Hematopoietic multipotent progenitor cell (in vitro differentiated cells): ENCODE data around the gene LGALSL. TPM values are rescaled to one million over a fixed set of nuclear protein-coding genes. Genes with fewer than 3 reads are reported as not detected.

Experiments used
- DNase-seq, 3 donors: peaks; one replicate each; pipeline ENCODE4 v3.0.0-alpha.2; 2011 to 2015; ENCODE audit warnings: low read depth in 2 of 3, low spot score in 2 of 3
- total RNA-seq: library from RNA; depleted of rRNA; stranded (reverse); fragments of >200 nt; gene quantifications from one replicate; pipeline ENCODE4 v1.2.3, GENCODE V29; 2012

Gene LGALSL
- total RNA-seq, 1 donor: 2.2 TPM

DNA sequence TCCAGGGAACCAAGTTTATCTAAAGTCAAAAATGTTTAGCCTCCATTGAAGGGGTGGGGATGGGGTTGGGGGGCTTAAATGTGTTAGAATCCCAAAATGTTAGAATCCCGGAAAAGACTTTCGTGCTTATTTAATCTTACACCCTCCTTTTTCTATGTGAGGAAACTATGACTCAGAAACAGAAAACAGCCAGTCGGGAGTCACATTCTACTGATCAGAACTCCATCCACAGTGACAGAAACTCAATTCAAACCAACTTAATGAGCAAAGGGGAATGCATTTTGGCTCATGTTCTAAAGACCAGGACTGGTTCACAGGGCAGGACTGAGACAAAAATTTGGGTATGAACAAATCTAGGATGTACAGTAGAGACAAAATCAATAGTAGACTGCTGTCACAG is 38.3 kb downstream of the LGALSL start:
- DNase-seq: no peak

DNA sequence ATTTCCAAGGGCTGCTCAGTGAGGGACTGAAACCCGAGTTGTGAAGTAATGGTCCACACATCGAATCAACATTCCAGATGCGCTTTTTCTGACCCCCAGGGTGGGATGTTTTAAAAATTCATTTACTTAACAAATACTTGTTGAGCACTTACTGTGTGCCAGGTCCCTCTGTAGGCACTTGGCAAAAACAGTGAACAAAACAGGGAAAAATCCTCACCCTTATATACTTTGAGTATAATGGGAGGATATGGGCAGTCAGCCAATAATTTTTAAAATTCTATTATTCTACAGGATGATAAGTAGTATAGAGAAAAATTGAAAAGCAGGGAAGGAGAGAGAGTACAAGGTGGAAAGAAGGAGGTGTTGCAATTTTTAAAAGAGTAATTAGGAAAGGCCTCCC is 38.9 kb downstream of the LGALSL start:
- DNase-seq: no peak

DNA sequence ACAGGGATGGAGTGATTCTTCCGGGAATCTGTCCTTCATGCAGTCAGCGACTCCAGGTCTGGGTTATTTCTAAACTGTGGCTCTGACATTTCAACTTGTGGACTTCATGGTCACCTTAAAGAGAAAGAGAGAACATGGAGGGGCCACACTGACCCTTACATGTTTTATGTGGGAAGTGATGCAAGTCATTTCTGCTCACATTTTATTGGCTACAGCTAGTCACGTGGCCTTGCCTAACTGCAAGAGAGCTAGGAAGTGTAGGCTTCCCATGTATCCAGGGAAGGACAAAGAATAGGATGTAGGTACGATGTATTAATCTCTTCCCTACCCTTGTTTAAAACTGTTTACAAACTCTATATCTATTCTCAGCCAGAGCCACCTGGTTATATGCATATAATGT is 39.8 kb downstream of the LGALSL start:
- no peak for DNase-seq

DNA sequence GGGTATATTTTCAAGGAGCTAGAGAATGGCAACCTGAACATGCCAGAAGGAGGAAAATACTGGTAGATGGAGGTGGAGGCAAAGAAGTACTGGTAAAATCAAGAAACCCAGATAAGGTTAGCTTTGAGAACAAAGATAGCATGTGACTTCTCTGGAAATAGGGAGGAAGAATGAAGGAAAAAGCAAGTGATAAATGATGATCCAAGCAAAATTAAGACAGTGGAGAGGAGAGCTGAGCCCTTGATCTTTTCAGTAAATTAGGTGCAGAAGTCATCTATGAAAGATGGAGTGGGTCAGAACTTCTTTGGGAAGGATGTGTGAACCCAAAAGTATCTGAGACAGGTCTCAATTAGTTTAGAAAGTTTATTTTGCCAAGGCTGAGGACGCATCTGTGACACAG is 44.5 kb downstream of the LGALSL start:
- DNase-seq: no peak

DNA sequence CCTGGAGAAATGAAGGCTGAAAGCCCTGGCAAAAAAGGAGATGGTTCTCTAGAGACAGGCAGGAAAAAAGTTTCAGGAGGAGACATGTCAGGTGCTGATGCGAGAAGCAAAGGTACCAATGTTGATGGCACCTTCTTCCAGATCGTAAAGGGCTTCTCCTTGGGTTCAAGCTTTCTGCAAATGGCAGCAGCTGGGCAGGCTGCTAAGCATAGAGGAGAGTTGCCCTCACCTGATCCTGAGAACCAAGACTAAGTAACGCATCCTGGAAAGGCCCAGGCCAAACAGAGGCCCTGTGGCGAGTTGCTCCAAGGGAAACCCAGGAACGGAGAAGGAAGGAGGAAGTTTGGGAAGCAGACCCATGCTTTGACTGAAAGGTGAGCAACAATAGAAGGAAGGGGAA is 46.6 kb downstream of the LGALSL start:
- no peak for DNase-seq

DNA sequence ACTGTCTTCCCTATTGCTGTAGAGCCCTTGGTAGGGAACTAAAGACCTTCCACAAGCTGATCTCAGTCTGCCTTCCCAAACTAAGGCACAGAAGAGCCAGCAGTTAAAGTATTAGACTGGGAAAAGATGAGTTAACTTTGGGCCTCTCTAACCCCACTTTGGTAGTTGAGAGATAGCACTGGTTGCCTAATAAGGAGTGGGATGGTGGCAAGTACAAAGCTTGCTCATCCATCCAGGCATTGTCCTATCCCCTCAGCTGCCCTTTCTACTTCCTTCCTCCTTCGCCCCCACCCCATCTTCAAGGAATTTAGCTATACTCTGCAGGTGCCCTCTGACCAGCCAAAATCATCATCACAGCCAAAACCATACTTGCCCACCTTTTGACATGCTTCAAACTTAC is 48.0 kb downstream of the LGALSL start:
- DNase-seq: no peak

DNA sequence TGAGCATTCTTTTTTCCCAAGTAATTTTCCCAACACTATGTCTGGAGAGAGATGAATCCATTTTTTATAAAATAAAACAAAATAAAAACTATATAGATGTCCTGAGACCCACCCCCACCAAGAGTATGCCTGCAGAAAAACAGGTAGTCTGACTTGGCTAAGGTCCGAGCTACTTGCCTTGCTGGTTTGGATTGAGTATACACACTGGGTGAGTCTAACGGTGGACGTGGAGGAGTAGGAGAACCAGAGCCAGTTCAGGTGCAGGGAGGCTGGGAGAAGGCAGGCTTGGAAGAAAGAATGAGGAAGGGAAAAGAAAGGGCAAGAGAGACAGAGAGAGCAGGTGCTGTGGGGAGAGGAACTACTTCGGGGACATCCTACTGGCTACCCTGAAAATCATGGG is 48.9 kb downstream of the LGALSL start:
- DNase-seq: no peak

DNA sequence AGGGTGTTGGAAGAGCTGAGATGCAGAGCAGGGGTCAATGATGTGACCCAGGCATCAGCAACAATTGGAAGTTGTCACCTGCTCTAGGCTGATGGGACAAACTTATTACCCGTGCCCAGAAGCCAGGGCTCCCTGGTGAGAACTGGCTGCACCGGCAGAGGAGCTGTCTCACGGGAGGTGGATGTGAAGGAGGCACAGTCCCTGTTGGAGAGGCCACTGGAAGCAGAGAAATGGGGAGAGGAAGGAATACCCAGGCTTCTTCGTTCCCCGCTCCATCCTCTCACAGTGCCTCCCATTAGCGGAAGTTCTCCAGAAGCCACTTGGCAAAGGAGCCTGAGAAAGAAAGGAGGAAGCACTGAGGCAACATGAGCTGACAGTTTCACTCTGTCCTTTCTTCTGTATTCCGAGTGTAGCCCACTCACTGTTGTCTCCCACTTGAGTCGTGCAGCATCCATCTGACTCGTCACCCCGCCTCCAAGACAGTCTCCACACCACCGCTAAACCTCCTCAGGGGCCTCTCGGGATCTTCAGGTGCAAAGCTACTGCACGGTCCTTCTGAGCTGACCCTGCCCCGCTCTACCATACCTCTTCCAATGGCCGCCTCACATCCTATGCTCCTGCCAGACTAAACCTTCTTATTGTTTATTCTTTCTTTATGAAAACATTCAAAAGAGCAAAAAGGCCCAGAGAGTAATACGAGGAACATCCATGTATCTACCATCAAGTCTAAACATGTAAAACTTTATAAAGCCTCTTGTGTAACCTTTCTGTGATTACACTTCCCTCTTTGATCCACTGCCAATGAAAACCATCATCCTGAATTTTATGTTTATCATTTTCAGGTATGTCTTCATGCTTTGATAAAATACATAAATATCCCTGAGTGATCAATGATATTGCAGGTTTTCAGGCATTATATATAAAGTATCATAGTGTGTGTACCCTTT is 51.1 kb downstream of the LGALSL start:
- no peak for DNase-seq

DNA sequence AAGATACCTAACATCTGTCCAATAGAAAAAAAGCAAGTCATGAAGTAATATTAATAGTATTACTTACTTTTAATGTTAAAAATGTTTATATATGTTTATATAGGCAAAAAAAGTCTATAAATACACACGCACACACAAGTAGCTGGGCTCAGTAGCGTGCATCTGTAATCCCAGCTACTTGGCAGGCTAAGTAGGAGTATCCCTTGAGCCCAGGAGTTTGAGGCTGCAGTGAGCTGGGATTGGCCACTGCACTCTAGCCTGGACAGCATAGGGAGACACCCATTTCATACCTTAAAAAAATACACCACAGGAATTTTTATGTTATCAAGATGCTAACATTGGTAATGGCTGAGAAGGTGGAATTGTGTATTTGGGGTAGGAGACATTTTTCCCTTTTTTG is 52.7 kb downstream of the LGALSL start:
- DNase-seq: no peak

Other genes starting within 250 kb of the LGALSL start
- 33.1 TPM for gene AFTPH, start 70.2 kb downstream of the LGALSL start, total RNA-seq
- gene SERTAD2, start 199.8 kb downstream of the LGALSL start, total RNA-seq: 21.3 TPM